OCI-LY1 (cell line): Measurements from ENCODE around the gene E2F1.

ENCODE experiments used
- H2AFZ ChIP-seq: fragments of 200-600 bp; sonication (generic), shearing (Covaris generic); 2 replicates; pipeline ENCODE4 v1.6.0; 2014; ENCODE audit warnings: antibody characterized with exemption, mild to moderate bottlenecking, low read length
- H3F3A ChIP-seq: fragments of 200-600 bp; sonication (generic), shearing (Covaris generic); 2 replicates; pipeline ENCODE4 v1.6.0; 2014; ENCODE audit warnings: mild to moderate bottlenecking, antibody characterized with exemption, low read length, moderate library complexity; ENCODE audit not compliant: insufficient read depth
- H3K27ac ChIP-seq: fragments of 200-600 bp; sonication (generic); 2 replicates; pipeline ENCODE4 v1.5.1; 2014; ENCODE audit warnings: low read length, mixed run types, mild to moderate bottlenecking, low read depth; ENCODE audit not compliant: poor library complexity, severe bottlenecking
- H3K27me3 ChIP-seq: fragments of 200-600 bp; sonication (generic); 2 replicates; pipeline ENCODE4 v1.6.0; 2014; ENCODE audit warnings: antibody characterized with exemption, mild to moderate bottlenecking, low read length, moderate library complexity; ENCODE audit not compliant: insufficient read depth
- H3K36me3 ChIP-seq: fragments of 200-600 bp; sonication (generic); 2 replicates; pipeline ENCODE4 v1.6.1; 2014; ENCODE audit warnings: mild to moderate bottlenecking, antibody characterized with exemption, low read length, moderate library complexity, mixed read lengths; ENCODE audit not compliant: insufficient read depth
- H3K4me1 ChIP-seq: fragments of 200-600 bp; sonication (generic); 2 replicates; pipeline ENCODE4 v1.5.1; 2014; ENCODE audit warnings: mild to moderate bottlenecking, low read length, moderate library complexity; ENCODE audit not compliant: insufficient read depth, severe bottlenecking
- H3K4me2 ChIP-seq: fragments of 200-600 bp; sonication (generic), shearing (Covaris generic); 2 replicates; pipeline ENCODE4 v1.6.1; 2014; ENCODE audit warnings: low read length
- H3K4me3 ChIP-seq: fragments of 200-600 bp; sonication (generic); 2 replicates; pipeline ENCODE4 v1.5.1; 2014; ENCODE audit warnings: low read length, low read depth, mild to moderate bottlenecking, mixed read lengths; ENCODE audit not compliant: poor library complexity, severe bottlenecking
- H3K79me2 ChIP-seq: fragments of 200-600 bp; shearing (Covaris generic); 2 replicates; pipeline ENCODE4 v1.6.1; 2016; ENCODE audit warnings: mixed run types, low read length, mixed read lengths; ENCODE audit not compliant: insufficient read depth
- H3K9ac ChIP-seq: fragments of 200-600 bp; sonication (generic), shearing (Covaris generic); 2 replicates; pipeline ENCODE4 v1.6.1; 2014; ENCODE audit warnings: mild to moderate bottlenecking, low read length, mixed read lengths
- H3K9me2 ChIP-seq: fragments of 200-600 bp; sonication (generic), shearing (Covaris generic); 2 replicates; pipeline ENCODE4 v1.6.1; 2014; ENCODE audit warnings: low read depth, mild to moderate bottlenecking, low read length, mixed read lengths
- H3K9me3 ChIP-seq: fragments of 200-600 bp; shearing (Covaris generic); 2 replicates; pipeline ENCODE4 v1.6.1; 2014; ENCODE audit warnings: low read length, mixed read lengths
- H4K20me1 ChIP-seq: fragments of 200-600 bp; sonication (generic), shearing (Covaris generic); 2 replicates; pipeline ENCODE4 v1.6.0; 2016; ENCODE audit warnings: mild to moderate bottlenecking, low read length; ENCODE audit not compliant: insufficient read depth
- CTCF ChIP-seq: fragments of 200-600 bp; sonication (generic), shearing (Covaris generic); IDR thresholded peaks from 2 replicates; pipeline ENCODE4 v1.5.1; 2017; ENCODE audit warnings: mild to moderate bottlenecking, antibody characterized with exemption, low read length, moderate library complexity, mixed read lengths
- EZH2 ChIP-seq: fragments of 200-600 bp; sonication (generic), shearing (Covaris generic); IDR thresholded peaks from 2 replicates; pipeline ENCODE4 v1.8.0; 2017; ENCODE audit warnings: borderline replicate concordance, mixed run types, mild to moderate bottlenecking, antibody characterized with exemption, low read length, moderate library complexity, mixed read lengths

The E2F1 gene

GRCh38 chr20:33693289-33693688 lies 7.1 kb upstream of the E2F1 start:
- TF ChIP-seq EZH2 (no peak), CTCF (no peak)
- H3K27me3 ChIP-seq: no peaks in the 10 kb centered on the region
- H3K4me3 ChIP-seq: no peak overlapping the region
- no peak overlapping the region for H3K4me2 ChIP-seq
- H3K9me2 ChIP-seq: no peaks in the 10 kb centered on the region
- no peaks in the 10 kb centered on the region for H3K9me3 ChIP-seq
- 0 out of 2 replicates have a peak overlapping the region, but pooled peaks have one; percentile 48 for H2AFZ ChIP-seq
- H3K9ac ChIP-seq: peak overlapping the region; percentile 31; the same call in 1 of the 2 replicates
- H3K36me3 ChIP-seq: no peaks in the 10 kb centered on the region
- peaks cover 51% of the 10 kb centered on the region for H3K4me1 ChIP-seq
- peak overlapping the region; percentile 76 for H3K27ac ChIP-seq
- no peaks in the 10 kb centered on the region for H3F3A ChIP-seq
- no peaks in the 10 kb centered on the region for H4K20me1 ChIP-seq
- no peaks in the 10 kb centered on the region for H3K79me2 ChIP-seq

GRCh38 chr20:33689973-33690372 lies 3.8 kb upstream of the E2F1 start:
- no peaks in the 10 kb centered on the region for H3K9me2 ChIP-seq
- H4K20me1 ChIP-seq: no peaks in the 10 kb centered on the region
- TF ChIP-seq CTCF (no peak), EZH2 (no peak)
- H3K9ac ChIP-seq: peak overlapping the region; percentile 31
- H3K27me3 ChIP-seq: no peaks in the 10 kb centered on the region
- H3K4me2 ChIP-seq: peak overlapping the region; percentile 35; the same call in 1 of the 2 replicates
- H3K27ac ChIP-seq: peak overlapping the region; percentile 81
- H3K79me2 ChIP-seq: peaks cover 2% of the 10 kb centered on the region
- H3K4me1 ChIP-seq: peaks cover 64% of the 10 kb centered on the region
- H3F3A ChIP-seq: no peaks in the 10 kb centered on the region
- H3K36me3 ChIP-seq: no peaks in the 10 kb centered on the region
- H2AFZ ChIP-seq: 0 out of 2 replicates have a peak overlapping the region, but pooled peaks have one; percentile 46
- no peak overlapping the region for H3K4me3 ChIP-seq
- no peaks in the 10 kb centered on the region for H3K9me3 ChIP-seq

- TF ChIP-seq EZH2 (no peak), CTCF (no peak)
- H3K9me2 ChIP-seq: no peaks in the 10 kb centered on the region
- no peak overlapping the region for H3K4me2 ChIP-seq
- no peaks in the 10 kb centered on the region for H3F3A ChIP-seq
- no peak overlapping the region for H3K9ac ChIP-seq
- H4K20me1 ChIP-seq: no peaks in the 10 kb centered on the region
- no peaks in the 10 kb centered on the region for H3K36me3 ChIP-seq
- H3K27me3 ChIP-seq: no peaks in the 10 kb centered on the region
- H2AFZ ChIP-seq: no peak overlapping the region
- H3K9me3 ChIP-seq: no peaks in the 10 kb centered on the region
- peaks cover 64% of the 10 kb centered on the region for H3K4me1 ChIP-seq
- no peak overlapping the region for H3K4me3 ChIP-seq
- peaks cover 6% of the 10 kb centered on the region for H3K79me2 ChIP-seq
- H3K27ac ChIP-seq: peak overlapping the region; percentile 81
Measured at GRCh38 chr20:33689493-33689892, 3.3 kb upstream of the E2F1 start.
